HepG2 (cell line): ENCODE data around the gene FZD8. TPM values are rescaled to one million over a fixed set of nuclear protein-coding genes. Genes with fewer than 3 reads are reported as not detected.
A peak's percentile ranks its signal among the peaks of the same experiment; 100 is the strongest.

Experiments used
- ATAC-seq: fragments of 200-7000 bp; cut with Tn5 transposase; 3 replicates; pipeline ENCODE4 v1.9.1; 2020; ENCODE audit warnings: mild to moderate bottlenecking, moderate library complexity
- BruUV-seq: library from RNA; stranded (reverse); fragments of 400-500 nt; replicated peaks from 2 replicates; lab custom pipeline; 2021; lab: Mats Ljungman, UMichigan
- CTCF ChIA-PET: fragments of 300-600 bp; formaldehyde crosslinking; extraction: SDS; loops from one replicate; lab custom pipeline; 2021; ENCODE audit warnings: low total read pairs, inconsistent platforms, low intra/inter-chr PET ratio; lab: Yijun Ruan, JAX
- POLR2A ChIA-PET: fragments of 350-600 bp; sonication (Branson Sonifier 250); formaldehyde crosslinking; loops from one replicate; lab custom pipeline; 2020; ENCODE audit warnings: antibody characterized with exemption, inconsistent platforms; lab: Yijun Ruan, JAX
- DNase-seq: peaks from one replicate; pipeline ENCODE4 v3.0.0-alpha.2; 2015; ENCODE audit warnings: low spot score
- FAIRE-seq: peaks from 3 replicates; lab custom pipeline; 2011; peaks lifted over from hg19 to GRCh38; lab: Jason Lieb, UNC
- H2AFZ ChIP-seq: one replicate; pipeline ENCODE4 v1.6.1; 2011; ENCODE audit warnings: low read length, inconsistent platforms
- H3K27ac ChIP-seq: fragments of 300-600 bp; 3 replicates; pipeline ENCODE4 v1.8.0; 2011; ENCODE audit warnings: mixed run types, mild to moderate bottlenecking, mixed read lengths, low read length, inconsistent platforms; ENCODE audit not compliant: insufficient read depth; ENCODE audit errors: extremely low read length
- H3K27me3 ChIP-seq, 2 experiments: fragments of 200-600 bp in 1 of 2; 2 replicates in 1 of 2; 3 replicates in 1 of 2; pipeline versions ENCODE4 v1.6.0 to v1.8.0; 2011; ENCODE audit warnings: low read length in 2 of 2, mild to moderate bottlenecking in 2 of 2, moderate library complexity in 2 of 2, inconsistent platforms in 1 of 2; ENCODE audit not compliant: insufficient read depth in 2 of 2, control insufficient read depth in 1 of 2
- H3K36me3 ChIP-seq, 2 experiments: fragments of 200-600 bp in 1 of 2; replicated peaks in 1 of 2; 2 replicates in 1 of 2; 3 replicates in 1 of 2; pipeline versions ENCODE4 v1.5.1 to v1.8.0; 2011; ENCODE audit warnings: low read length in 2 of 2, inconsistent platforms in 1 of 2; ENCODE audit not compliant: insufficient read depth in 2 of 2, control insufficient read depth in 1 of 2
- H3K4me1 ChIP-seq: 2 replicates; pipeline ENCODE4 v1.5.1; 2012; ENCODE audit warnings: low read length, inconsistent platforms; ENCODE audit not compliant: insufficient read depth
- H3K4me2 ChIP-seq: 2 replicates; pipeline ENCODE4 v1.6.0; 2011; ENCODE audit warnings: low read depth, low read length, inconsistent platforms
- H3K4me3 ChIP-seq, 3 experiments: fragments of 200-600 bp in 1 of 3; sonication (generic), shearing (Covaris generic) in 1 of 3; replicated peaks in 1 of 3; 2 replicates each; pipeline ENCODE4 v1.5.1; 2011 to 2016; ENCODE audit warnings: low read length in 3 of 3, inconsistent platforms in 2 of 3, low read depth in 2 of 3, mild to moderate bottlenecking in 2 of 3, control low read depth in 1 of 3, mixed read lengths in 1 of 3; ENCODE audit not compliant: insufficient read depth in 1 of 3
- H3K79me2 ChIP-seq: one replicate; pipeline ENCODE4 v1.6.1; 2011; ENCODE audit warnings: low read length, inconsistent platforms; ENCODE audit not compliant: insufficient read depth
- H3K9ac ChIP-seq: 2 replicates; pipeline ENCODE4 v1.6.0; 2011; ENCODE audit warnings: mild to moderate bottlenecking, low read depth, low read length, inconsistent platforms; ENCODE audit not compliant: insufficient read depth
- H3K9me3 ChIP-seq: 2 replicates; pipeline ENCODE4 v1.5.1; 2012; ENCODE audit warnings: mild to moderate bottlenecking, low read length
- H4K20me1 ChIP-seq: 2 replicates; pipeline ENCODE4 v1.6.0; 2011; ENCODE audit warnings: inconsistent platforms, mild to moderate bottlenecking, low read length, moderate library complexity; ENCODE audit not compliant: insufficient read depth
- ARID3A ChIP-seq: IDR thresholded peaks from 2 replicates; pipeline ENCODE4 v1.6.1; 2012; ENCODE audit warnings: low read depth, low read length, improper control_type of control experiment
- BCL6 ChIP-seq: IDR thresholded peaks from 2 replicates; pipeline ENCODE4 v1.6.1; 2016; ENCODE audit warnings: missing genetic modification reagents, missing compliant biosample characterization
- ELF3 ChIP-seq: IDR thresholded peaks from 2 replicates; pipeline ENCODE4 v1.6.1; 2016; ENCODE audit warnings: missing genetic modification reagents, missing compliant biosample characterization
- FOXO1 ChIP-seq: sonication (generic); formaldehyde crosslinking; IDR thresholded peaks from 2 replicates; pipeline ENCODE4 v1.4.0; 2020; ENCODE audit warnings: missing genetic modification reagents
- KLF16 ChIP-seq, 2 experiments: sonication (generic) in 1 of 2; formaldehyde crosslinking in 1 of 2; IDR thresholded peaks; 2 replicates each; pipeline versions ENCODE4 v1.6.1 to v1.8.0; 2016 to 2023; ENCODE audit warnings: missing genetic modification reagents in 2 of 2, missing compliant biosample characterization in 1 of 2
- LCORL ChIP-seq, 2 experiments: fragments of 450-650 bp in 1 of 2; sonication (generic) in 1 of 2; formaldehyde crosslinking in 1 of 2; IDR thresholded peaks; 2 replicates each; pipeline versions ENCODE4 v1.5.0 to v1.6.1; 2017 to 2020; ENCODE audit warnings: antibody characterized with exemption in 1 of 2, missing genetic modification reagents in 1 of 2
- MAFK ChIP-seq, 2 experiments: IDR thresholded peaks in 1 of 2; conservative IDR thresholded peaks in 1 of 2; 2 replicates each; pipeline ENCODE4 v1.6.1; 2011; ENCODE audit warnings: improper control_type of control experiment in 2 of 2, low read length in 2 of 2
- MEIS1 ChIP-seq: sonication (generic); formaldehyde crosslinking; IDR thresholded peaks from 2 replicates; pipeline ENCODE4 v1.9.0; 2021; ENCODE audit warnings: mild to moderate bottlenecking, missing genetic modification reagents, moderate library complexity, borderline replicate concordance
- MTF2 ChIP-seq: sonication (generic); formaldehyde crosslinking; IDR thresholded peaks from 2 replicates; pipeline ENCODE4 v1.5.0; 2020; ENCODE audit warnings: missing genetic modification reagents, borderline replicate concordance
- NR2F6 ChIP-seq, 2 experiments: IDR thresholded peaks; 2 replicates each; pipeline ENCODE4 v1.6.1; 2016; ENCODE audit warnings: antibody characterized with exemption in 1 of 2, mild to moderate bottlenecking in 1 of 2
- POGZ ChIP-seq: sonication (generic); formaldehyde crosslinking; IDR thresholded peaks from 2 replicates; pipeline ENCODE4 v1.4.0; 2020; ENCODE audit warnings: mild to moderate bottlenecking, missing genetic modification reagents
- RORA ChIP-seq: sonication (generic); formaldehyde crosslinking; IDR thresholded peaks from 2 replicates; pipeline ENCODE4 v1.5.0; 2020; ENCODE audit warnings: mild to moderate bottlenecking, missing genetic modification reagents, moderate library complexity
- SMAD1 ChIP-seq: sonication (generic); formaldehyde crosslinking; IDR thresholded peaks from 2 replicates; pipeline ENCODE4 v1.4.0; 2020; ENCODE audit warnings: missing genetic modification reagents, low read depth, mild to moderate bottlenecking, borderline replicate concordance
- SP5 ChIP-seq: IDR thresholded peaks from 2 replicates; pipeline ENCODE4 v1.6.1; 2016; ENCODE audit warnings: low read depth, borderline replicate concordance
- ZNF317 ChIP-seq: sonication (generic); formaldehyde crosslinking; IDR thresholded peaks from 2 replicates; pipeline ENCODE4 v1.5.0; 2020; ENCODE audit warnings: mild to moderate bottlenecking, missing genetic modification reagents
- ZNF329 ChIP-seq: sonication (generic); formaldehyde crosslinking; IDR thresholded peaks from 2 replicates; pipeline ENCODE4 v1.9.0; 2021; ENCODE audit warnings: low read depth, mild to moderate bottlenecking, missing genetic modification reagents
- ZNF331 ChIP-seq: sonication (generic); formaldehyde crosslinking; IDR thresholded peaks from 2 replicates; pipeline ENCODE4 v1.4.0; 2020; ENCODE audit warnings: missing genetic modification reagents
- WGBS: methylation state at CpG from one replicate; pipeline ENCODE4 v1.1.6; 2017; ENCODE audit warnings: low lambda C conversion rate; 5-methylcytosine and 5-hydroxymethylcytosine counted together
- in situ Hi-C: cut with HindIII; loops from 2 replicates; pipeline ENCODE4 v1.10.0; 2017; ENCODE audit warnings: low pct_unique_long_range_greater_than_20kb; ENCODE audit not compliant: extremely low pct_ligation_motif_present
- intact Hi-C: fragments of 100-400 bp; cut with micrococcal nuclease; formaldehyde crosslinking; loops from one replicate; pipeline ENCODE4 v1.10.0; 2022; ENCODE audit not compliant: unreplicated experiment
- polyA plus RNA-seq, 8 experiments: library from polyadenylated mRNA; depleted of rRNA in 3 of 8; stranded (reverse) in 7 of 8; unstranded in 1 of 8; fragments of >200 nt; fragmentation: Illumina TruSeq in 4 of 8; extraction: Trizol in 4 of 8; gene quantifications; 2 replicates each; pipeline versions ENCODE4 v1.2.1 to v1.2.3, GENCODE V29; 2011 to 2016; ENCODE audit warnings: low read depth in 4 of 8, missing spikeins in 1 of 8, mixed read lengths in 1 of 8; ENCODE audit not compliant: insufficient read depth in 1 of 8
- total RNA-seq, 5 experiments: library from RNA; depleted of rRNA; stranded (reverse); fragments of >200 nt; fragmentation: Illumina TruSeq; extraction: Trizol; gene quantifications; 2 replicates each; pipeline ENCODE4 v1.2.3, GENCODE V29; 2016; ENCODE audit warnings: low read depth in 1 of 5

Gene FZD8
- total and polyA plus RNA-seq, 2 of the 13 experiments (the other 11 are each of a cell fraction or from before 2014, with no cell fraction given): 0.05 to 0.07 TPM

DNA sequence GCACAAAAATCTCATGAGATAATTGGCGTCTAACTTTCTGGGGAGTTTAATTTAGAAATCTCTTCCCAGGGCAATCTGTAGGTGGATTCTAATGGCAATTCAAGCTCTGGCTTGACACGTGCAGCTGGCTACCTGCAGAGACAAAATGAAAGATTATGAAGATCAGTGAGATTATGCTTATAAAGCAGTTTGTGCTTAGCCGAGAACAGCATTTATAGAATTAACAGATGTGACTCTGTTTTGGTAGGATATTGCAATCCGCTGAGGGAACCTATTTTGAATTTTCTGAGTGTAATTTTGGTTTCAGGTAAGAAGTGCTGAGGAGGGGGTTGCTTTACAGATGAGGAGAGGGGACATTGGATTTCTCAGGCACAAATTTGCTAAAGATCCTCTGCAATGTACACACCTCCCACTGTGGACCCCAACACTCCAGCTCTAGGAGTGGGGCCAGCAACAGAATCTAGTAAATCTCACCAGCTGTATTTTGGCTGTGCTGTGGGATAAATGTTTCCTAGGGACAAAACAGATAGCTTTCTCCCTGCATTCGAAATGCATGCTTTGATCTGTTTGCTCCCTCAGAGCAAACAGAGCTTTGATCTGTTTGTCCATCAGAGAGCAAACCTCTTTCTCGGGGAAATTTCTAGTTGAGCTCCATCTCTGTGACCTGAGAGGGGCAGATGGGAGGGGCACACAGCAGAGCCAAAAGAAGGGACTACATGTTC lies 29.6 kb downstream of the FZD8 start:
- intact Hi-C loops: no loop called here
- peak; percentile 80 for DNase-seq
- Histone ChIP-seq H3K4me2 (peak overlapping the region; percentile 62), H2AFZ (no peak overlapping the region), H3K36me3 (no peaks in the 10 kb centered on the region), H3K27me3 (no peaks in the 10 kb centered on the region), H3K79me2 (no peaks in the 10 kb centered on the region), H3K9ac (no peak overlapping the region), H4K20me1 (no peaks in the 10 kb centered on the region), H3K9me3 (0 out of 2 replicates have a peak, but pooled peaks cover 7% of the 10 kb centered on the region), H3K27ac (no peak overlapping the region), H3K4me3 (no peak overlapping the region; a peak in 1 of 6 replicates), H3K4me1 (peaks cover 33% of the 10 kb centered on the region)
- ChIA-PET POLR2A (no interaction called here), CTCF (no interaction called here)
- BruUV-seq: no TSS peak
- peak; percentile 90 for FAIRE-seq
- in situ Hi-C loops: no loop called here
- WGBS: 0% methylated on average over 6 of the region's 6 CpGs
- ATAC-seq: peak; percentile 94
- peak; percentile 52 for TF ChIP-seq NR2F6 (IDR thresholded peaks at IDR 0.05)
- peak; percentile 61; the same call in 1 of the 2 replicates for TF ChIP-seq NR2F6 (CRISPR knock-in tag; IDR thresholded peaks at IDR 0.05)
- TF ChIP-seq MTF2 (CRISPR knock-in tag): no peak
- peak; percentile 43; the same call in 1 of the 2 replicates for TF ChIP-seq FOXO1 (CRISPR knock-in tag)
- TF ChIP-seq ZNF317 (CRISPR knock-in tag): no peak
- TF ChIP-seq ZNF329: no peak
- no peak for TF ChIP-seq RORA (CRISPR knock-in tag)
- peak; percentile 69; the same call in 1 of the 2 replicates for TF ChIP-seq SP5 (CRISPR knock-in tag)
- 0 out of 2 replicates have a peak, but pooled peaks have one; percentile 42 for TF ChIP-seq ARID3A
- 0 out of 2 replicates have a peak, but pooled peaks have one; percentile 16 for TF ChIP-seq ELF3 (CRISPR knock-in tag)
- TF ChIP-seq POGZ: 0 out of 2 replicates have a peak, but pooled peaks have one; percentile 11
- peak in 1 of 2 experiments; percentile 41; a peak in 1 of 4 replicates for TF ChIP-seq KLF16 (CRISPR knock-in tag; IDR thresholded peaks at IDR 0.05)
- TF ChIP-seq MEIS1 (CRISPR knock-in tag): peak; percentile 49; the same call in 1 of the 2 replicates
- TF ChIP-seq BCL6 (CRISPR knock-in tag): peak; percentile 76
- TF ChIP-seq LCORL (IDR thresholded peaks at IDR 0.05): no peak
- peak; percentile 42; the same call in 1 of the 2 replicates for TF ChIP-seq LCORL (CRISPR knock-in tag; IDR thresholded peaks at IDR 0.05)
- no peak for TF ChIP-seq SMAD1 (CRISPR knock-in tag)
- TF ChIP-seq ZNF331 (CRISPR knock-in tag): peak; percentile 60; the same call in 1 of the 2 replicates
- TF ChIP-seq MAFK (conservative IDR thresholded peaks at IDR 0.05 in 1 of 2, IDR thresholded peaks at IDR 0.05 in 1 of 2; ENCODE audit: low read length in 2 of 2): peak; percentile 51 to 60; a peak in 3 of 4 replicates
